ENCODE measurements around the gene KCNQ2.

The KCNQ2 gene

DNA sequence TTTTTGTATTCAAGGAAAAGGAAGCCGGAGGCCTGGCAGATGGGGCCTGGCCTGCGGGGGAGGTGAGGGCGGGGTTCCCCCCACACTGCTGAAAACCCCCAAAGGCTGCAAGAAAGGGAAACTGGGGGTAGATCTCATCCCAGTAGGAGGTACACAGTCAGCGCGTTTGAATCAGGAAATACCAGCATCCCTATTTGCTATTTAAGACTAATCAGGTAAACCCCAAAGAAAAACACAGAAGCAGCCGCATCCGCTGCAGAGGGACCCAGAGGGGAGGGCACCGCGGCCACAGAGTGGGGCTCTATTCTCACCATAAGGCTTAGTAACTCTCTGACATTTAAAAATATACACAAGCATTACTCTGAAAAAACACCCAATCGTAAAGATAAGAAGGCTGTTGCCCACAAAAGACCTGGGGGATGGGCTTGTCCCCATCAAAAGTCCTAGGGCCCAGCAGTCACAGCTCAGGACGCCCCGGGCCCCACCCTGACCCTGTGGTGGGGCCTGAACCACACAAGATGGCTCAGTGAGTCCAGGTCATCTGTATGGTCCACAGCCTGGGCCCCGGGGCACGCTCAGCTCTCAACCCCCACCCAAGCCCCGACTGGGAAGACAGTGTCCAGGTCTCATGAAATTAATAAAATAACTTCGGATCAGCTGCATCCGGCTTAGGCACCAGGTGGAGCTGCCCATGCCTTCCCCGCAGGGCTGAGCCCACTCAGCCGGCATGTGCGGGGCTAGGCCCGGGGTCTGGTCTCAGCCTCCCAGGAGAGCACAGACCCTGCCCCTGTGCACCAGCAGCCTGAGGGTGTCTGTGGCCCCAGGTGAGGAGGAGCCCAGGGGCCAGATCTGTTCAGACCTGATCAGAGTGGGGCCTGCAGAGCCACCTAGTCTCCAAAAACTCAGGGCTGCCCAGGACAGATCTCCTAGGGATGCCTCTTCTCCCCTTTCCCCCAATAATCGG is 31.0 kb downstream of the KCNQ2 start:
- TF ChIP-seq GATA2 (IDR thresholded peaks at IDR 0.05; ENCODE audit: low read depth, low read length), result no peak
- no peak for TF ChIP-seq GATA3 (IDR thresholded peaks at IDR 0.05; ENCODE audit: low read depth, low read length)

DNA sequence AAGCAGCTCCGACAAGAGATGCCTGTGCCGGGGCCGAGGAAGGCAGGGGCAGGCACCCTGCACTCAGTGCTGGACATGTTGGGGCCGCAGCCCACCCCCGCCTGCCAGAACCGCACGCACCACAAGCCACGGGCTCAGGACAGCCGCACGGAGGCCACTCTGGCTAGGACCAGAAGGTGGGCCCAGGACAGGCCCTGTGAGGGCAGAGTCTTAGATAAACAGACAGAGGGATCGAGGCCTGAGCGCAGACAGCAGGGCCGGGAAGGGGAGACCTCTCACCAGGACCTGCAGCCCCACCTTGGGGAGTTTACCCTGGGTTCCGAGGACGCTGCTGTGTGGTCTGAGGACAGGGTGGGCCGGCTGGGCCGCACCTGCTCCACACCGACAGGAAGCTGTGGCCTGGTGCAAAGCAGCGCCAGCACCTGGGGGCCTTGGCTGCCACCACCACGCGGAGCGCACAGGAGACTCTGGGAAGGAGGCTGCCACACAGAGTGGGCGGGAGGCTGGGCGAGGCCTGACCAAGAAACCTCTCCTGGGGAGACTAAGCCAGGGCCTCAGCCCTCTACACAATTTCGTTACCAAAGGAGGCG is 32.0 kb downstream of the KCNQ2 start:
- TF ChIP-seq GATA3 (IDR thresholded peaks at IDR 0.05; ENCODE audit: low read depth, low read length), result no peak
- no peak for TF ChIP-seq GATA2 (IDR thresholded peaks at IDR 0.05; ENCODE audit: low read depth, low read length)

DNA sequence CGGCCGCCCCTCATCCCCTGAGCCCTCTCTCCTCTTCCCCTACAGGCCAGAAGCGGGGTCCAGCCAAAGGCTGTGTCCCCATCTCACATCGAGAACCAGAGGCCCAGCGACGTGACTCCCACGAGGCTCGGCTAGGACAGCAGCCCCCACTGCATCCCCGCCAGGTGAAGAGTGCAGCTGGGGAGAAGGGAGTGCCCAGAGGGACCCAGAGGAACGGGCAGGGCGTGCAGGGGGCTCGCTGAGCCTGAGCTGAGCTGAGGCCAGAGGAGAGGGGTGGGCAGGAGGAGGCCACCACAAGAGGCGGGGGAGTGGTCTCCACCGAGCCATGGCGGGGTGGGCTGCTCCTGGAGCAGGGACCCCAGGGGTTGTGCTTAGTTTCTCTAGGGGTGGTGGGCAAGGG is 32.6 kb downstream of the KCNQ2 start:
- no peak for TF ChIP-seq GATA3 (IDR thresholded peaks at IDR 0.05; ENCODE audit: low read depth, low read length)
- no peak for TF ChIP-seq GATA2 (IDR thresholded peaks at IDR 0.05; ENCODE audit: low read depth, low read length)

DNA sequence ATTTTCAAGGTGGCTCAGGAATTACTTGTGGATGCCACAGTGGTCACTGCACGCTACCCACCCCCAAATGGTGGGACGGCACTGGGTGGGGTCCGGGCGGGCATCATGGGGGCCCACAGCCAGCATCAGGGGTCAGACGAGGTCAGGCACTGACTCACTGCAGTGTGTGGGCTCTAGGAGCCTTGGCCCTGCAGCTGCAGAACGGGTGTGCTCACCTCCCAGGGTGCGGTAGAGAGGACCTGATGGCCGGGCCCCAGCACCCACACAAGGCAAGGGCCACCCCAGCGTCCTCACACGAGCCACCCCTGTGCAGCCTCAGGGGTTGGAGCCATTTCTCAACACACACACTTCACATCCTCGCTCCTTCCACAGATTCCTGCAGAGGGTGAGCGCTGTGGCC is 34.3 kb downstream of the KCNQ2 start:
- TF ChIP-seq GATA3 (IDR thresholded peaks at IDR 0.05; ENCODE audit: low read depth, low read length) (no peak), GATA2 (IDR thresholded peaks at IDR 0.05; ENCODE audit: low read depth, low read length) (no peak)

DNA sequence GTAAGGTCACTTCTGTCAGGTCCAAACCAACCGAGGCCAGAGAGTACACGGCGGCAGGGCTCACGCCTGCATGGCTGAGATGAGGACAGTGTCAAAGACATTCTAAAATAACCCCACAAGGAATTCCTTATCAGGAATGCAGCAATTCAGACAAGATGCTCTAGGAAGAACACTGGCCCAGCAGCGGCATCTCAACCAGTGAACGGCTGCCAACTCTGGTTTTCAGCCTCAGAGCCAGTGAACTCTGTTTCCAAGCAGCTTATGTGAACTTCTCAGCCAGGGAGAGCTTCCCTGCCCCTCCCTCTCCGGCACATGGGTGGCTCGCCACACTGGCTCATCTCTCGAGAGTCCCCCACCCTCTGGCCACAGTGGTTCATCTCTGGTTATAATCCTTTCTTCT is 36.9 kb downstream of the KCNQ2 start:
- TF ChIP-seq GATA3 (IDR thresholded peaks at IDR 0.05; ENCODE audit: low read depth, low read length) (no peak), GATA2 (IDR thresholded peaks at IDR 0.05; ENCODE audit: low read depth, low read length) (no peak)

DNA sequence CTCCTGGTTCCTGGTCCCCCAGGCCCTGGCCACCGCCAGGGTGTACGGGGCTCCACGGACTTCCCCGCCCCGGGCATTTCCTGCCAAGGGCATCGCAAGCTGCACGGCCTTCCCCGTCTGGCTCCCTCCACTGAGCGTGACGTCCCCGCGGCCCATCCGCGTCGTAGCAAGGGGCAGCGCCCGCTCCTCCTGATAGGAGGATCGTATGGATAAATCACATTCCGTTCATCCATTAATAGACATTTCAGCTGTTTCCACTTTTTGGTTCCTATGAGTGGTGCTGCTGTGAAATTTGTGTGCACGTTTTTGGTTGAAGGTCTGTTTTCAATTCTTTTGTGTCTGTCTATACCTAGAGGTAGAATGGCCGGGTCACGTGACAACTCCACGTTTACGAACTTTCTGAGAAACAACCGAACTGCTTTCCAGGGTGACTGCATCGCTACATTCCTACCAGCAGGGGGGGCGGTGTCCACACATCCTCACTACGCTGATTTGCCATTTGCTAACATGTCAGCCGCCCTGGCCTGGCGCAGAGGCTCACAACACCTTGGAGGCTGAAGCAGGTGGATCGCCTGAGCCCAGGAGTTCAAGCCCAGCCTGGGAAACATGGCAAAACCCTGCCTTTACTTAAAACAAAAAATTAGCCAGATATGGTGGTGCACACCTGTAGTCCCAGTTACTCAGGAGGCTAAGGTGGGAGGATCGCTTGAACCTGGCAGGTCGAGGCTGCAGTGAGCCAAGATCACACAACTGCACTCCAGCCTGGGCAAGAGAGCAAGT is 37.7 kb downstream of the KCNQ2 start:
- TF ChIP-seq GATA2 (IDR thresholded peaks at IDR 0.05; ENCODE audit: low read depth, low read length) (no peak), GATA3 (IDR thresholded peaks at IDR 0.05; ENCODE audit: low read depth, low read length) (no peak)

DNA sequence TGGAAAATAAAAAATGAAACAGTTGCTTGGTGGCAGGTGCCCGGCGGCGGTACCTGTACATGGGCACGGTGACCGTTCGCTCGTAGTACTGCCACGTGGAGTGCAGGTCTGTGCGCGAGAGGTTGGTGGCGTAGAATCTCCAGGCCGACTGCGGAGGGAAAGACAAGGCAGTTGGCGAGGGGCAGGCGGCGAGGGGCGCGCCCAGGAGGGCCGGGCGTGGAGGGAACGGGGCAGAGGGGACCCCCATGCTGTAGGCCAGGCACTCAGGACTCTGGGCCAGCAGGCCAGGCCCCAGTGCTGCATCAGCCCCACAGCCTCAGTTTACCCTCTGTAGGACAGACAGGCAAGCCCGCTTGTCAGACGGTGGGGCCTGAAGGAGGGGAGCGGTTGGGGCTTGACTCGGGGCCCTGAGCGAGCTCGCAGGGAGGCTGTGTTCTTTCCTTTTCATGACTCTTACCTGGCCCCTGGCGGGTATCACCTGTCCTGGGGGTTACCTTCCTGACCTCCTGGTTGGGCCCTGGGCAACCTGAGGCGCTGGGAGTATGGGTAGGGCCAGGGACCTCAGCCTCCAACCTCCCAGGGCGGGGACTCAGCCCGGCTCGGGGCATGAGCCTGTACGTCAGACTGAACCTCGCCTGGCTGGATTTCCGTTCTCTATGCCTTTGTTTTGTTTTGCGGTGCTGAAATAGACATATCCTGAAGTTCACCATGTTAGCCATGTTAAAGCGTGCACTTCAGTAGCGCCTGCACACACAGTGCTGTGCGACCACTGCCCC is 38.5 kb downstream of the KCNQ2 start:
- TF ChIP-seq GATA2 (IDR thresholded peaks at IDR 0.05; ENCODE audit: low read depth, low read length) (no peak), GATA3 (IDR thresholded peaks at IDR 0.05; ENCODE audit: low read depth, low read length) (no peak)

DNA sequence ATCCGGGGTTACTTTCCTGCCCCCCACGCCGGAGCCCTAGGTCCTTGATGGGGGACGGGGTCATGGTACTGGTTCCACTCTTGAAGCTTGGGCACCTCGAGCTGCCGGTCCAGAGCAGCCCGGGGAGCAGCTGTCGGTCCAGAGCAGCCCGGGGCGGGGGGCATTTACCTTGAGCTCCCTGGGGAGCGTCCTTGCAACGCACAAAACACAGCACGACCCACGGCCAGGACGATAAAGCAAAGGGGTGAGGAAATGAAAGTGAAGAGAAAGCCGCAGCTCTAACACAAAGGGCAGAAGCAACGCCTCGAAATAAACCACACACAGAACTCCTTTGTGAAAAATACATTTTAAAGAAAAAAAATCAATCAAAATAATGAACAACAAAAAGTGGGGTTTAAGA is 39.1 kb downstream of the KCNQ2 start:
- no peak for TF ChIP-seq GATA3 (IDR thresholded peaks at IDR 0.05; ENCODE audit: low read depth, low read length)

DNA sequence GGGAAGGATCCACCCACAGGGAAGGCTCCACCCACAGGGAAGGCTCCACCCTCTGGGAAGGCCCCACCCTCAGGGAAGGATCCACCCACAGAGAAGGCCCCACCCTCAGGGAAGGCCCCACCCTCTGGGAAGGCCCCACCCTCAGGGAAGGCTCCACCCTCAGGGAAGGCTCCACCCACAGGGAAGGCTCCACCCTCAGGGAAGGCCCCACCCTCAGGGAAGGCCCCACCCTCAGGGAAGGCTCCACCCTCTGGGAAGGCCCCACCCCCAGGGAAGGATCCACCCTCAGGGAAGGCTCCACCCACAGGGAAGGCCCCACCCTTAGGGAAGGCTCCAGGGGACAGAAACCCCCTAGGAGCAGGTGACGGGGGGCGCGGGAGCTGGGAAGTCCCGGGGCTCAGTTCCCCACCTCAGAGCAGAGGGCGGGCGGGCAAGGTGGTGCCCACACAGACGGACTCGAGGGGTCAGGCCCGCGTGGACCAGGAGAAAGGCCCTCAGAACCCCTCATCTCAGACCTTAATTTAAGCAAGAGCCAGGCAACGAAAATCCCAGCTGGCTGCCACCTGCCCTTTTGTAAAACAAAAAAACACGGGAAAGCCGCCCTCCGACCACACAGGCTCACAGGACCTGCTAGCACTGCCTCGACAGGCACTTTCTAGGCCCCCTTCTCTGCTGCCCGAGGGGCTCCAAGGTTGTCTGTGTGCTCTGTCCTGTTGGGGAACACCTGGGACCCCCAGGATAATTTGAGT is 39.7 kb downstream of the KCNQ2 start:
- TF ChIP-seq GATA3 (IDR thresholded peaks at IDR 0.05; ENCODE audit: low read depth, low read length), result no peak
- TF ChIP-seq GATA2 (IDR thresholded peaks at IDR 0.05; ENCODE audit: low read depth, low read length), result no peak

DNA sequence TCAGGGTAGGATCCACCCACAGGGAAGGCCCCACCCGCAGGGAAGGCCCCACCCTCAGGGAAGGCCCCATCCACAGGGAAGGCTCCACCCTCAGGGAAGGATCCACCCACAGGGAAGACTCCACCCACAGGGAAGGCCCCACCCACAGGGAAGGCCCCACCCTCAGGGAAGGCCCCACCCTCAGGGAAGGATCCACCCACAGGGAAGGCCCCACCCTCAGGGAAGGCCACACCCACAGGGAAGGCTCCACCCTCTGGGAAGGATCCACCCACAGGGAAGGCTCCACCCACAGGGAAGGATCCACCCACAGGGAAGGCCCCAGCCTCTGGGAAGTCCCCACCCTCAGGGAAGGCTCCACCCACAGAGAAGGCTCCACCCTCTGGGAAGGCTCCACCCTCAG is 40.5 kb downstream of the KCNQ2 start:
- TF ChIP-seq GATA3 (IDR thresholded peaks at IDR 0.05; ENCODE audit: low read depth, low read length), result no peak
- TF ChIP-seq GATA2 (IDR thresholded peaks at IDR 0.05; ENCODE audit: low read depth, low read length), result no peak

DNA sequence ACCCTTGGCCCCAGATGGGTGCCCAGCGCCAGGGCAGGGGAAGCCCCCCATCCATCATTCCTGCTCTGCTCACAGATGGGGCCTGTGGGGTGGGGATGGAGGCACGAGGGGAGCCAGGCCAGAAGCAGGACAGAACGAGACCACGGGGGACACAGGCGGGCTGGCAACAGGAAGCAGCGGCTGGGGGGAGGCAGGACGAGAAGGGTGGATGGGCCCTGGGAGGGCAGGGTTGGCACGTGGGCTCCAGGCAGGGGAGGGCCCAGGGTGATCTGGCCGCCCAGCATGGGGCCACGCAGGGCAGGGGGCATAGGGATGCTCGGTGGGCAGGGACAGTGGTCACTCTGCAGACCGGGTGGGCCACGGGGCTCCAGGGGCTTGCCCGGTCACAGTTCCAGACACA is 41.6 kb downstream of the KCNQ2 start:
- no peak for TF ChIP-seq GATA3 (IDR thresholded peaks at IDR 0.05; ENCODE audit: low read depth, low read length)

DNA sequence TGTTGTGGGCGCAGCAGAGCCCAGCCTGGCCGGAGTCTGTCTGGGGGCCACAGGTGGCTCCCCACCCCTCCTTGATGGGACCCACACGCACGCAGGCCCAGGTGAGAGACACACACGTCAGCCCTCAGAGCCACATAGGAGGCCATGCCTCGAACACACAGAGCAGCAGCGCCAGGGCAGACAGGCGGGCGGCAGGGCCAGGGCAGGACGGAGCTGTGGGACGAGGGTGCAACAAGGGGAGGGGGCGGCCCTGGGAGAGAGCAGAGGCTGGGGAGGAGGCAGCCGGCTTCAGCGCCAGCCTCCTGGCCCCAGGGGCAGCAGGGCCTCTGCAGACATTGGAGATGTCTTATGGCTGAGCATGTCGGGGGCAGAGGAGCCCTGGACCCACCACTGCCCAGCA is 42.5 kb downstream of the KCNQ2 start:
- TF ChIP-seq GATA3 (IDR thresholded peaks at IDR 0.05; ENCODE audit: low read depth, low read length) (no peak), GATA2 (IDR thresholded peaks at IDR 0.05; ENCODE audit: low read depth, low read length) (no peak)

DNA sequence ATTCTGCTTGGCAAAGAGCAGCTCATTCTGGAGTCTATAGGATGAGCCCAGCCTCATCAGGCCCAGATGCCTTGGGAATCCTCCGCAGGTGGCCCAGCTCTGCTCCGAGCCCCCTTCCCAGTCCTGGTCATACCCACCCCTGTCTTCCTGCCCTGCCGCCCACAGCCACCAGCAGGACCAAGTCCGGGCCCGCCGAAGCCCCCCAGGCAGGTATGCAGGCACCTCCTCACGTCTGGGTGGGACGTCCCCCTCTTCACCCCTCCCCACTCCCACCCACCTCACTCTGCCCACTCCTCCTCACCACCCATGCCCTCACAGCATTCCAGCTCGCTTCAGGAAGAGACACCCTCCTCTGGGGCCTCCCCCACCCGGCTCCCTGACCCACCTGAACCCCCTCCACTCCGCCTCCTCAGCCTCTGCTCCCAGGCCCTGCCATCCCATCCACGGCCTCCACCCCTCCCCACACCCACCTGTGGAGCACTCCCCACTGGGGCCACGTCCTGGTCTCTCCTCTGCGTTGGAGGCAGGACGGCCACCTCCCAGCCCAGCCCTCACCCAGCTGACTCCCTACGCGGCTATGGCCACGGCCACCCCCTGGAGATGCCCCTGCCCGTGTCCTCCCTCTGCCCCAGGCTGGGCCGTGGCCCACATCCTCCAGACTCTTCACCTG is 43.4 kb downstream of the KCNQ2 start:
- no peak for TF ChIP-seq GATA3 (IDR thresholded peaks at IDR 0.05; ENCODE audit: low read depth, low read length)
- no peak for TF ChIP-seq GATA2 (IDR thresholded peaks at IDR 0.05; ENCODE audit: low read depth, low read length)
